HG03469 (cell line): ENCODE data around the gene C1QTNF9.
"Not testable (repeated sequence)": the region's sequence is repeated elsewhere in the genome, so short reads cannot be mapped to it uniquely, and the experiment has no call there.

Source experiments
- ATAC-seq: cut with Tn5 transposase; IDR thresholded peaks from one replicate; pipeline ENCODE4 v1.9.1; 2021; ENCODE audit warnings: mild to moderate bottlenecking, moderate library complexity, moderate number of reproducible peaks; ENCODE audit not compliant: unreplicated experiment

The C1QTNF9 gene

DNA sequence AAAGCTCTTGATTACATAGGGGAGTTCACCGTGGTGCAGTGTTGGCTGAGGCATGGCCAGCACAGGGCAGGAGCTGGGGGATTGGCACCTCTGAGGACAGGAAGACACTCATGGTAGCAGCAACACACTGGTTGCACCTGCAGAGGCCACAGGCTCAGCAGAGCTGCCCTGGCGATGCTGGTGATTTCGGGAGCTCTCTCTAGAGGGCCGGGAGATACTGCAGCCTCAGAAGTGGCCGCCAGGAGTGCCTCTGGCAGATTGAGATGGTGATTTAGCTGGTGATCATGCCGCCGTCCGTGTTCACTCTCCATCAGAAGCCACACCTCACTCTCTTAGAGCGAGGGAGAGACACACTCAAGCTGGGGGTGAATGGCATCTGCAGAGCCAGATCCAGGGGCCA, 49.9 kb downstream of the C1QTNF9 start:
- not testable (repeated sequence) for ATAC-seq

DNA sequence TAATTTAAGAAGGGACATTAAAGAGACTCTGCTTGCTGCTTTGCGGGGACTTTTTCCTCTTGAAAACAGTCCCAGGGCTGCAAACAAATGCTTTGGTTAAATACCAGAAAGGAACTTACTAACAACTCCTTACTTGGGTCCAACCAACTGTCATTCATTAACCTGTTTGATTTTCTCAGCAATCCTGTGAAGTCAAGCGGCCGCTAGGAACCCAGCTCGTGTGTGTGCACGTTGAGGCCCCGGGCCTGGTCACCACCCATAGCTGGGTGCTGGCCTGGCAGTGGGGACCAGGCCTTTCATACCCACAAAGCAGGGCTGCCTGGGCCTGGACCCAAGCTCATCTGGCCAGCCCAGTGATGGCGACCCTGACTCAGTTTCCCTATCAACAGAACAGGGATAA, 50.7 kb downstream of the C1QTNF9 start:
- ATAC-seq: no peak

DNA sequence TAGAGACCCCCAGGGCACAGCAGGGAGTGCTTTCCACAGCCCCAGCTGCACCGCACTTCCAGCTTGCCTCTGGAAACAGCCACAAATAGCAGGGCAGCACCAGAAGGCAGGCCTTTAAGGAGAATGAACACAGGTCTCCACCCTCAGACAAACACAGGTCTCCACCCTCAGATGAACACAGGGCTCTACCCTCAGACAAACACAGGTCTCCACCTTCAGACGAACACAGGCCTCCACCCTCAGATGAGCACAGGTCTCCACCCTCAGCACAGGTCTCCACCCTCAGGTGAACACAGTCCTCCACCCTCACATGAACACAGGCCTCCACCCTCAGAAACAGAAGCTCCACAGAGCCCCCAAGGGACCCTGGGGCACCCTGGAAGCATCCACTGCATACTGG, 51.7 kb downstream of the C1QTNF9 start:
- no peak for ATAC-seq

DNA sequence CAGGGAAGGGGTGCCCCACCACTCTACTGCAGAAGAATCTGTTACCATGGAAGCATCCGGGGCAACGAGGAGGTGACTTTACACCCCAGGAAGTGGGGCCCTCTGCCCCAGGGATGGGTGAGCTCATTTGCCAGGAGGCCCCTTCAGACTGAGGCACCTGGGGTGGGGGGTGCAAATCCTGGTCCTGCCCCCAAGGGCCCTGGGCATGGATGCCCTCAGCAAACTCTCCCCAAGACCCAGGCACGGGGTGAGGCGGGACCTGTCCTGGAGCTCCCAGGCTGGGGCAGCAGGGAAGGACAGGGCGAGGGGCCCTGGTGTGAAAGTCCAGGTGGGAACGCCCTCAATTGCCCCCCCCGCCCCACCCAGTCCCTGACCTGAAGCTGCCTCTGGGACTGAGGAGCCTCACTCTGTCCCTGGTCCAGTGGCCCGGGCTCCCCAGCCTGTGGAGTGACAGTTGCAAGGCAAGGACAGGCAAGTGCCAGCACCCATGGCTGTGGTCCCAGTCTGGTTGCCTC, 52.5 kb downstream of the C1QTNF9 start:
- ATAC-seq: no peak

DNA sequence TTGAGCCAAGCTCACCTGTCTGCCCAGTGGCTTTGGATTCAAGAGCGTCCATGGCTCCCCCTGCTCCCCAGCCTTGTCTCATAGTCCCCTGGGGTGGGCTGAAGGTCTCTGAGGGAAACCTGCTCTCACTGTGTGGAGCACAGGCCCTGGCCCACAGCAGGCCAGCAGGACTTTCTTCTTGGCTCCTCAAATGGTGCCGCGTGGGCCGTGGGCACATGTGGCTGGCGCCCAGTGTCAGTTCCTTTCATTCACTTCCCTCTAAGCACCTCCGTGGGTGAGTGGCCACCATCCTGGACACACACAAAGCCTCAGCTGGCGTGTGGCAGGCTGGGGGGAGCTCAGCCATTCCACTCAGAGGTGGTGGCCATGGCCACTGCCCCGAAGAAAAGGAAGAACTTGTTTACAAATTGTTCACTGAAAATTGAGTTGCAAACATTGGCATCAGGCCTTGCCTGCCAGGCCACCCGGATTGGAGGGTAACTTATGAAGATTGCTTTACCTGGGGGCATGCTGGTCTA, 53.1 kb downstream of the C1QTNF9 start:
- ATAC-seq: no peak

DNA sequence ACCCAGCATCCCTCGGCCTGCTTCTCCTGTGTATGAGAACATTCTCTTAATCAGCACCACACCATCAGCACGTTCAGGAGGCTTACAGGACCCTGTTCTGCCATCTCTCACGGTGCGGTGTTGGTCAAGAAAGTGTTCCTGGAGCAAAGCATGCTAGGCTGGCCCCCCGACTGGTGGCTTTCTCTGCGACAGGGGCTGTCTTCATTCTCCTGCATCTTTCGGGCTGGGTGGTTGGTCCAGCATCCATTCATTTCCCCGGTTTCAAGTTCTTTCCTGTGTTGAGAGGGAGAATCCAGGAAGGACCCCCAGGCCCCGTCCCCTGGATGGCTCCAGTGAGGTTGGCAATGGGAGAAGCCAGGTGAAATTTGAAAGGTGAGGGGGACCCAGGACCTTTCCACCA, 55.8 kb downstream of the C1QTNF9 start:
- ATAC-seq: no peak

DNA sequence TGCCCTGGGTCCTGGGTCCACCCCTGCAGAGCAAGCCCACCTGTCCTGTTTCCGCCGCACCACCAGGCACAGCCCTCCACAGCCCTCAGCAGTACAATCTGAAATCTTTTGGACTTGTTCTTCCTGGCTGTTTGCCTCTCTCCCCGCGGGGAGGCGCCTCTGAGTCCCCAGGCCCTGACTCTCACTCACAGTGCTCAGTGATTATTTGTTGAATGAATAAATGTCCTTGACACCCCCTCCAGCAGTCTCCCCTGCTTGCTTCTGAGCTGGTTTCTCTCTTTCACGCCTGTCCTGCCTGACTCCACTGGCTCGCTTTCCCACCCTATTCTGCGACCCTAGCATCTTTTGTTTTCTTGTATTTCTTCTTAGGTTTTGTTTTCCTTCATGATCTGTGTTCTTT, 56.9 kb downstream of the C1QTNF9 start:
- ATAC-seq: not testable (repeated sequence)

DNA sequence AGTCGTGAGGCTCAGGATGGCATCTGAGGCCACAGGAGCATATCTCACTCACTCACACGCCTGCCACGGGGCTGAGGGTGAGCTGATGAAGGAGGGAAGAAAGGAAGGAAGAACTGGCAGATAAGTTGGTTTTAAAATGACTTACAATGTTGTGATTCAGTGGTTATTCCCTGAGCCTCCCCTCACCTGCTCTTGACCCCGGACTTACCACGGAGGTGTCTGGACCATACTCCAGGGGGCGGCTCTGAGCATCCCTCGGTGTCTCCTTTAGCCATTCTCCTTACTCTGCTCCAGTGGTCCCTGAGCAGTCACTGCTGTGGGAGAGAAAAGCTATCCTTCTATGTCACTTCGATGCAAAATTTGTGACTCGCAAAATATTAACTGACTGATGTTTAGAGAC, 61.9 kb downstream of the C1QTNF9 start:
- not testable (repeated sequence) for ATAC-seq
